Aorta (tissue), 5 donors: ENCODE results near the gene PLK5. TPM values are rescaled to one million over a fixed set of nuclear protein-coding genes. Genes with fewer than 3 reads are reported as not detected.
"Not testable (repeated sequence)": the region's sequence is repeated elsewhere in the genome, so short reads cannot be mapped to it uniquely, and the experiment has no call there.

Source experiments
- ATAC-seq: fragments of 200-7000 bp; cut with Tn5 transposase; one replicate; pipeline ENCODE4 v1.9.1; 2022; ENCODE audit warnings: moderate library complexity; ENCODE audit not compliant: low FRiP score
- DNase-seq, 2 donors: peaks; one replicate each; pipeline ENCODE4 v3.0.0-alpha.2; 2020
- H3K27ac ChIP-seq, 2 donors: one replicate each; pipeline ENCODE4 v1.5.1; 2013; ENCODE audit warnings: low read length in 2 of 2, mild to moderate bottlenecking in 2 of 2, moderate library complexity in 2 of 2, control low read depth in 1 of 2, inconsistent platforms in 1 of 2, low read depth in 1 of 2
- H3K27me3 ChIP-seq, 2 donors: one replicate each; pipeline ENCODE4 v1.6.1; 2013; ENCODE audit warnings: control low read depth in 1 of 2, low read length in 1 of 2, mild to moderate bottlenecking in 1 of 2, moderate library complexity in 1 of 2; ENCODE audit not compliant: insufficient read depth in 2 of 2, control insufficient read depth in 1 of 2
- H3K36me3 ChIP-seq, 2 donors: one replicate each; pipeline ENCODE4 v1.6.1; 2013; ENCODE audit warnings: control low read depth in 1 of 2, low read length in 1 of 2, mild to moderate bottlenecking in 1 of 2; ENCODE audit not compliant: insufficient read depth in 2 of 2, control insufficient read depth in 1 of 2
- H3K4me1 ChIP-seq, 2 donors: one replicate each; pipeline ENCODE4 v1.6.1; 2013; ENCODE audit warnings: low read length in 2 of 2, control low read depth in 1 of 2, mild to moderate bottlenecking in 1 of 2, moderate library complexity in 1 of 2; ENCODE audit not compliant: insufficient read depth in 2 of 2, control insufficient read depth in 1 of 2
- H3K4me3 ChIP-seq, 2 donors: one replicate each; pipeline ENCODE4 v1.5.1; 2013; ENCODE audit warnings: low read length in 2 of 2, control low read depth in 1 of 2, mild to moderate bottlenecking in 1 of 2
- H3K9me3 ChIP-seq: one replicate; pipeline ENCODE4 v1.6.1; 2013; ENCODE audit warnings: mild to moderate bottlenecking, low read length; ENCODE audit not compliant: control insufficient read depth
- WGBS, 2 donors: extraction: QIAGEN DNeasy Blood & Tissue Kit; methylation state at CpG; one replicate each; pipeline ENCODE4 v1.1.7; 2013; 5-methylcytosine and 5-hydroxymethylcytosine counted together
- intact Hi-C, 2 donors: fragments of 100-400 bp; cut with DNase I; formaldehyde crosslinking; loops; one replicate each; pipeline versions ENCODE4 v1.14.2 to v1.15.0; 2022
- polyA plus RNA-seq, 2 donors: library from polyadenylated mRNA; stranded (reverse); fragments of 200-250 nt; gene quantifications; one replicate each; pipeline ENCODE4 v1.2.3, GENCODE V29; 2013
- total RNA-seq, 2 donors: library from RNA; stranded (reverse); fragmentation: NEBNext Ultra II Directional; extraction: Animal tissue kit (Norgen Biotek cat#: 25700); gene quantifications; one replicate each; pipeline ENCODE4 v1.2.1, GENCODE V29; 2021
- donor health status: healthy with polysubstance abuse.
- donor health status: Bipolar disorder and iron deficiency.
- donor health status: DM: no; HTN: no; CAD: no.
- donor health status: DM: no; HTN: no; CAD: no.
- donor health status: DM: yes; HTN: yes; CAD: no.

Gene PLK5
- total and polyA plus RNA-seq, 4 donors, result 0.15 TPM; not detected in 3

DNA sequence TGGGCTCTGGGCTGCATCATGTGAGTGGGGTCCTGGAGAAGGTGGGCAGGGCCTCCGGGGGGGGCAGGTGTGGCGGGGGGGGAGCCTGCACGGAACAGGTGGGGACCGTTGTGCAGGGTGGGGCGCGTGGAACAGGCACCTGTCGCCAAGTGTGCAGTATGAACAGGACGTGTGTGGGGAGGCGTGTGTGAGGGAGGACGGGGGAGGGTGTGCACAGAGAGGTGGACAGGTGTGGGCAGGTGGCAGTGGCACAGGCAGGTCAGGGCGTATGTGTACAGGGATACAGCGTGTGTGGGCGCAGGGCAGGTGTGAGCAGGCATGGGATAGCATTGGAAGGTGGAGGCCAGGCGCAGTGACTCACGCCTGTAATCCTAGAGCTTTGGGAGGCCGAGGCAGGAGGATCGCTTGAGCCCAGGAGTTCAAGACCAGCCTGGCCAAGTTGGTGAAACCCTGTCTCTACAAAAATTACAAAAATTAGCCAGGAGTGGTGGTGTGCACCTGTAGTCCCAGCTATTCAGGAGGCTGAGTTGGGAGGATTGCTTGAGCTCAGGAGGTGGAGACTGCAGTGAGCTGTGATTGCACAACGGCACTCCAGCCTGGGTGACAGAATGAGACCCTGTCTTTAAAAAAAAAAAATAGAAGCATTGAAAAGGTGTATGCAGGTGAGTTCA, 3.2 kb downstream of the PLK5 start:
- Histone ChIP-seq H3K9me3 (no peaks in the 10 kb centered on the region), H3K27ac (no peak overlapping the region), H3K4me1 (no peaks in the 10 kb centered on the region), H3K27me3 (no peaks in the 10 kb centered on the region), H3K36me3 (no peaks in the 10 kb centered on the region), H3K4me3 (no peak overlapping the region)
- intact Hi-C loops, result no loop called here
- WGBS, 2 donors, result 80 to 81% methylated on average over 18 of the region's 18 CpGs
- ATAC-seq (peak; percentile 19), DNase-seq (no peak)

DNA sequence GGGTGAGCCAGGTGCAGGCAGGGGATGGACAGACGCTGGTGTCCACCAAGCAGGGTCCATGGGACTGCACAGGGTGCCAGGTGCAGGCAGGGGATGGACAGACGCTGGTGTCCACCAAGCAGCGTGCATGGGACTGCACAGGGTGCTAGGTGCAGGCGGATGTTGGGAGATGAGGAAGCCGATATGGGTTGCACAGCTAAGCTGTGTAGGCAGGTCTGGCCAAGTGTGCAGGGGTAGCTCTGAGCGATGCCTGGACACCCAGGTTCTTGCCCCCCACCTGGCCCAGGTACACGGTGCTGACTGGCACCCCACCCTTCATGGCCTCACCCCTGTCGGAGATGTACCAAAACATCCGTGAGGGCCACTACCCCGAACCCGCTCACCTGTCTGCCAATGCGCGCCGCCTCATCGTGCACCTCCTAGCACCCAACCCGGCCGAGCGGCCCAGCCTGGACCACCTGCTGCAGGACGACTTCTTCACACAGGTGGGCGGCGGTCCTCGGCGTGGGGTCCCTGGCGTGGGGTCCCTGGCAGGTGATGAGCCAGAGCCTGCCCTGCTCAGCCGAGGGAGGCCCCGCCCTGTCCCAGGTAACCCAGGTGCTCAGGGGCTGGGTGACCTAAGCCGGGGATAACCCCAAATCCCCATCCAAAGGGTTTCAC, 3.9 kb downstream of the PLK5 start:
- no peak for ATAC-seq
- Histone ChIP-seq H3K27me3 (no peaks in the 10 kb centered on the region), H3K4me1 (no peaks in the 10 kb centered on the region)

DNA sequence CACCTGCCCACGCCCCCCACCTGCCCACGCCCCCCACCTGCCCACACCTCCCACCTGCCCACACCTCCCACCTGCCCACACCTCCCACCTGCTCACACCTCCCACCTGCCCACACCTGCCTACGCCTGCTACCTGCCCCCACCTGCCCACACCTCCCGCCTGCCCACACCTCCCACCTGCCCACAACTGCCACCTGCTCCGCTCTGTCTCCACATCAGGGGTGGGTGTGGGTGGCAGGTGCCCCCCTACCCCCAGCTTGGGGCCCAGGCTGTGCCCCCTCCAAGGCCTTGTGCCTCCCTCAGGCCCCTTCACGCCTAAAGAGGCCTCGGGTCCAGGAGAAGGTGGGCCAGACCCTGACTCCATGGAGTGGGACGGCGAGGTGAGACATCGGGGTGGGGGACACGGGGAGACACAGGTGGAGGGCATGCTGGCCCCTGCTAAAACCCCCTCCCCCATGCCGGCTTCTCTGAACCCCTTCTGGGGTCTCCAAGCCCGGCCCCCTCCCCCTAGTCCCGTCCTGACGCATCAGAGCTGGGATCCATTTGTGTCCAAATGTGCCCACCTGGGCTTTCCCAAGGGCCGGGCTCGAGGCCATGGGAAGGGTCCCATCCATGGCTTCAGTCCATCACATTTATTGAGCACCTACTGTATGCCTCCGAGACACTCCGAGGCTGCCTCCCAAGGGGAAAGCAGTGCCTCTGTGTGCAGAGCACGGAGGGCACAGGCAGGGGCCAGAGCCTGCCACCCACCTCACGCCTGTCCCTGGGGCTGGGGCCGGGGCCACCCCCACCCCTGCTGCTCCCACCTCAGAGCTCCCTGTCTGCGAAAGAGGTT, 4.9 kb downstream of the PLK5 start:
- Histone ChIP-seq H3K4me1 (no peaks in the 10 kb centered on the region), H3K9me3 (no peaks in the 10 kb centered on the region), H3K27me3 (no peaks in the 10 kb centered on the region), H3K4me3 (no peak overlapping the region), H3K27ac (no peak overlapping the region), H3K36me3 (no peaks in the 10 kb centered on the region)
- DNase-seq (peak in 1 of 2 donors; percentile 43), ATAC-seq (no peak)
- intact Hi-C loops, result no loop called here
- whole genome bisulfite sequencing, 2 donors, result 75 to 79% methylated on average over 21 to 23 of the region's 23 CpGs

More for the DNA sequence above, 3.9 kb downstream of the PLK5 start:
- 79 to 83% methylated on average over 26 to 27 of the region's 27 CpGs for WGBS, 2 donors
- DNase-seq, result peak in 1 of 2 donors; percentile 44
- no peaks in the 10 kb centered on the region for H3K36me3 ChIP-seq
- intact Hi-C loops, result no loop called here
- H3K4me3 ChIP-seq, result no peak overlapping the region
- H3K27ac ChIP-seq, result no peak overlapping the region
- H3K9me3 ChIP-seq, result no peaks in the 10 kb centered on the region

DNA sequence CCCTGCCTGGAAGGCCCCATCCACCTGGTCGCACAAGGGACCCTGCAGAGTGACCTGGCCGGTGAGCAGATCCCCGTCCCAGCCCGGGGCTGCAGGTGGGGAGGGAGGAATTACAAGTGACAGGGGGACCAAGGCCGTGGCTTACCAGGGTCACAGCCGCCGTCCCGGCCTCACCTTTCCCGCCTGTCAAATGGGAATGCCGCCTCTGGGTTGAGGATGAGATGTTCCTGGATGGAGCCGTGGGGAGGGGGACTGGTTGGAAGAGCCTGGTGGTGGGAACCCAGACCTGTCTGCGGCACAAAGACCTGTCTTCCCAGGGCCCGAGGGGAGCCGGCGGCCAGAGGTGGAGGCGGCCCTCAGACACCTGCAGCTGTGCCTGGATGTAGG, 5.5 kb downstream of the PLK5 start:
- intact Hi-C loops, result no loop called here

DNA sequence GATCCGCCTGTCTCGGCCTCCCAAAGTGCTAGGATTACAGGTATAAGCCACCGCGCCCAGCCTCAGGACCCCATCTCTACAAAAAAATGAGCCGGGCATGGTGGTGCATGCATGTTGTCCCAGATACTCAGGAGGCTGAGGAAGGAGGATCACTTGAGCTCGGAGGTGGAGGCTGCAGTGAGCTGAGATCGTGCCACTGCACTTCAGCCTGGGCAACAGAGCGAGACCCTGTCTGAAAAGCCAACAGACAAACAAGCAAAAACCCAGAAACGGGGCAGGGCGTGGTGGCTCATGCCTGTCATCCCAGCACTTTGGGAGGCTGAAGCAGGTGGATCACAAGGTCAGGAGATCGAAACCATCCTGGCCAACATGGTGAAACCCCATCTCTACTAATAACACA, 7.0 kb downstream of the PLK5 start:
- 89 to 93% methylated on average over 11 of the region's 11 CpGs for WGBS, 2 donors
- intact Hi-C loops, H3K27ac ChIP-seq, H3K4me3 ChIP-seq, H3K9me3 ChIP-seq, ATAC-seq, H3K27me3 ChIP-seq, H3K4me1 ChIP-seq, H3K36me3 ChIP-seq: not testable (repeated sequence)
- peak in 1 of 2 donors; percentile 33 for DNase-seq

More for the DNA sequence above, 5.5 kb downstream of the PLK5 start:
- DNase-seq (peak in 1 of 2 donors; percentile 41), ATAC-seq (no peak)
- no peak overlapping the region for H3K27ac ChIP-seq
- 83% methylated on average over 16 of the region's 16 CpGs for WGBS, 2 donors
- H3K27me3 ChIP-seq, result no peaks in the 10 kb centered on the region
- no peak overlapping the region for H3K4me3 ChIP-seq
- H3K9me3 ChIP-seq, result no peaks in the 10 kb centered on the region
- no peaks in the 10 kb centered on the region for H3K36me3 ChIP-seq
- no peaks in the 10 kb centered on the region for H3K4me1 ChIP-seq

DNA sequence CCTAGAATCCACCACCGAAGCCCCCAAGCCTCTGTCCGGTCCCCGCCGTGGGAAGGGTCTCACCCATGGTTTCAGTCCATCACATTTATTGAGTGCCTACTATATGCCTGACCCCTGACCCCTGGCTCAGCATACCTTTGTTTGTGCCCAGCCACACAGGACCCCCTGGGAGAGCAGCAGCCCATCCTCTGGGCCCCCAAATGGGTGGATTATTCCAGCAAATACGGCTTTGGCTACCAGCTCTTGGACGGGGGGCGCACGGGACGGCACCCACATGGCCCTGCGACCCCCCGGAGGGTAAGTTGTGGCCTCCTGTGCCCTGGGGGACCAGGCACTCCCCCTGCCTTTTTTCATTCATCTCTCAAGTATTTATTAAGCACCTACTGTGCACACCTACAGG, 7.7 kb downstream of the PLK5 start:
- H3K27ac ChIP-seq, result no peak overlapping the region
- no peaks in the 10 kb centered on the region for H3K36me3 ChIP-seq
- H3K4me3 ChIP-seq, result no peak overlapping the region
- H3K4me1 ChIP-seq, result no peaks in the 10 kb centered on the region
- DNase-seq (no peak), ATAC-seq (no peak)
- intact Hi-C loops, result no loop called here
- no peaks in the 10 kb centered on the region for H3K9me3 ChIP-seq
- no peaks in the 10 kb centered on the region for H3K27me3 ChIP-seq
- 73 to 83% methylated on average over 11 of the region's 11 CpGs for WGBS, 2 donors

DNA sequence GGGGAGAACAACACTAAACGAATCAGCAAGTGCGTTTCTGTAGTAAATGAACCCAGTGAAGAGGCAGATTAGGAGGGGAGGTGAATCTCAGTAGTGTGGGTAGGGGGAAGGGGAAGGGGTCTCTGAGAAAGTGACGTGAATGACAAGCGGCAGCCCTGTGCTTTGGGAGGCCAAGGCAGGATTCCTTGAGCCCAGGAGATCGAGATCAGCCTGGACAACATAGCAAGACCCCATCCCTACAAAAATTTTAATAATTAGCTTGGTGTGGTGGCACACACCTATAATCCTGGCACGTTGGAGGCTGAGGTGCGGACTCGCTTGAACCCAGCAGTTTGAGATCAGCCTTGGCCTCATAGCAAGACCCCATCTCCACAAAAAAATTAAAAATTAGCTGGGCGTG, 8.1 kb downstream of the PLK5 start:
- Histone ChIP-seq H3K9me3 (no peaks in the 10 kb centered on the region), H3K4me3 (no peak overlapping the region), H3K27me3 (no peaks in the 10 kb centered on the region), H3K4me1 (no peaks in the 10 kb centered on the region), H3K36me3 (no peaks in the 10 kb centered on the region), H3K27ac (no peak overlapping the region)
- intact Hi-C loops, result no loop called here
- 89 to 94% methylated on average over 9 of the region's 9 CpGs for WGBS, 2 donors
- no peak for ATAC-seq
- DNase-seq, result no peak

DNA sequence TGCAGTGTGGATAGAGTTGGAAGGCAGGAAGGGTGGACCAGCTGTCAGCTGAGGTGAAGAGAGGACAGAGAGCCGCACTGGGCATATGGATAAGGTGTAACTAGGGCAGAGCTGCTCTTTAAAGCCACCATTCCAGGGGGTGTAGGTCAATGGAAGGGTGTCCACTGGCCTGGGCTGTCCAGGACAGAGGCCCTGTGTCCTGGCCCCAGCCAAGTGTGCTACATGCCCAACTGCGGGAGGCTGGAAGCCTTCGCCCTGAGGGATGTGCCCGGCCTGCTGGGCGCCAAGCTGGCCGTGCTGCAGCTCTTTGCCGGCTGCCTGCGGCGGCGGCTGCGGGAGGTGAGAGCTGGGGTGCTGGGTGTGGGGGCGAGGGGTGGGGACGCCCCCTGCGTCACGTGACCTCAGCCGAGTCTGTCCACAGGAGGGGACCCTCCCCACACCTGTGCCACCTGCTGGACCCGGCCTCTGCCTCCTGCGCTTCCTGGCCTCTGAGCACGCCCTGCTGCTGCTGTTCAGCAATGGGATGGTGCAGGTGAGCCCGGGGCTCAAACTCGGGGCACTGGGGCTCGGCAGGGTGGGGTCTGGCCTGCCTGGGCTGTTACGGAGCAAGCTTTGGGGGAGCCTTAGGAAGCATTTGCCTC, 9.8 kb downstream of the PLK5 start:
- DNase-seq, result peak in 1 of 2 donors; percentile 38
- Histone ChIP-seq H3K36me3 (no peaks in the 10 kb centered on the region), H3K27ac (no peak overlapping the region), H3K4me3 (no peak overlapping the region), H3K27me3 (no peaks in the 10 kb centered on the region), H3K9me3 (no peaks in the 10 kb centered on the region), H3K4me1 (no peaks in the 10 kb centered on the region)
- no peak for ATAC-seq
- 75 to 76% methylated on average over 21 to 23 of the region's 23 CpGs for WGBS, 2 donors
- intact Hi-C loops, result no loop called here
